Astrocyte of the hippocampus (primary cell): ENCODE results near the gene GTF3A.

Experiments
- DNase-seq: peaks from one replicate; pipeline ENCODE4 v3.0.0; 2011; ENCODE audit warnings: low read depth, low spot score

The GTF3A gene

GRCh38 chr13:27448308-27448707 is 23.9 kb downstream of the GTF3A start:
- no peak for DNase-seq

- no peak for DNase-seq
Measured at GRCh38 chr13:27449081-27449603, 24.7 kb downstream of the GTF3A start.

- peak; percentile 96 for DNase-seq
Measured at GRCh38 chr13:27449936-27450828, 25.8 kb downstream of the GTF3A start, which contains the start of gene MTIF3. Gene MTIF3, minus strand, starts transcription at chr13:27450564. Its CDS starts 10,116 bp downstream, at chr13:27440448.

GRCh38 chr13:27450921-27451471 is 26.6 kb downstream of the GTF3A start:
- DNase-seq: peak; percentile 50

- DNase-seq: no peak
Measured at GRCh38 chr13:27455331-27455855, 31.0 kb downstream of the GTF3A start.

GRCh38 chr13:27461940-27462584 is 37.6 kb downstream of the GTF3A start:
- no peak for DNase-seq

- no peak for DNase-seq
Measured at GRCh38 chr13:27463500-27463899, 39.1 kb downstream of the GTF3A start.

- DNase-seq: no peak
Measured at GRCh38 chr13:27465611-27466010, 41.2 kb downstream of the GTF3A start.

GRCh38 chr13:27466513-27466912 is 42.1 kb downstream of the GTF3A start:
- no peak for DNase-seq

- DNase-seq: no peak
Measured at GRCh38 chr13:27470075-27470820, 45.8 kb downstream of the GTF3A start.

- DNase-seq: no peak
Measured at GRCh38 chr13:27472441-27472840, 48.0 kb downstream of the GTF3A start.

GRCh38 chr13:27472941-27473340 is 48.5 kb downstream of the GTF3A start:
- DNase-seq: no peak

- DNase-seq: no peak
Measured at GRCh38 chr13:27474751-27475268, 50.4 kb downstream of the GTF3A start.

- peak; percentile 3 for DNase-seq
Measured at GRCh38 chr13:27476943-27477703, 52.7 kb downstream of the GTF3A start.

GRCh38 chr13:27481766-27482165 is 57.3 kb downstream of the GTF3A start:
- DNase-seq: peak; percentile 41

GRCh38 chr13:27482983-27483382 is 58.6 kb downstream of the GTF3A start:
- DNase-seq: no peak

GRCh38 chr13:27483421-27483820 is 59.0 kb downstream of the GTF3A start:
- DNase-seq: no peak
